NCI-H1436 treated with DMSO at 0.1 percent for 48 hours (cell line): ENCODE data around the gene GRIK4.

ENCODE experiments used
- DNase-seq: peaks from one replicate; lab custom pipeline; 2025; lab: John Stamatoyannopoulos, UW

The GRIK4 gene

GRCh38 chr11:120840661-120841060 lies 329.1 kb downstream of the GRIK4 start:
- DNase-seq = no peak

DNA sequence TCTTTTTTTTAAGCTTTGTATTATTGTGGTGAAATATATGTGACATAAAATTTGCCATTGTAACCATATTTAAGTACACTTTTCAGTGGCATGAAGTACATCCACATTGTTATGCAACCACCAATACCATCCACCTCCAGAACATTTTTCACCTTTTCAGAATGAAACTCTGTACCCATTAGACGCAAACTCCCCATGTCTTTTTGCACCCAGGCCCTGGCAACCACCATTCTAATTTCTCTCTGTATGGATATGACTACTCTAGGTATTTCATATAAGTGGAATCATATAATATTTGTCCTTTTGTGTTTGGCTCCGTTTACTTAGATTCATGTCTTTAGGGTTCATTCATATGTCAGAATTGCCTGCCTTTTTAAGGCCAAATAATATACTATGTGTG lies 329.5 kb downstream of the GRIK4 start:
- DNase-seq = no peak

GRCh38 chr11:120842195-120842594 lies 330.6 kb downstream of the GRIK4 start:
- DNase-seq = no peak

- DNase-seq = no peak
Measured at GRCh38 chr11:120853435-120853834, 341.9 kb downstream of the GRIK4 start.

DNA sequence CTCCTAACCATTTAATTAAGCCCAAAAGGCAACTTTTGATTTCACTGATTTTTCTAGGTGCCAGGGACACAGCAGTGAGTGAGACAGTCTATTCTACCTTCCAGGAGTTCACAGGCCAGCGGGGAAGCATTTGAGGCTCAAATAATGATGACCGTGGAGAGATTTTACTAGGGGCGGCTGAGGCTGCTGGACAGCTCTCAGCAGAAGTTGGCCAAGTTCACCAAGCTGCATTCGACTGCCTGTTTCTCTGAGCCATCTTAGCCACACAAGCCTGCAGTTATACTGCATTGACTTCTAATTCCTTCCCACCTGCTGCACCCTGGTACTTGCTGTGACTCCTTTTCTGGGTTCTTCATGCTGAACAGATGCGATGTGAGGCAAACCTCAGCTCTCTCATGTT lies 343.4 kb downstream of the GRIK4 start:
- DNase-seq = no peak

DNA sequence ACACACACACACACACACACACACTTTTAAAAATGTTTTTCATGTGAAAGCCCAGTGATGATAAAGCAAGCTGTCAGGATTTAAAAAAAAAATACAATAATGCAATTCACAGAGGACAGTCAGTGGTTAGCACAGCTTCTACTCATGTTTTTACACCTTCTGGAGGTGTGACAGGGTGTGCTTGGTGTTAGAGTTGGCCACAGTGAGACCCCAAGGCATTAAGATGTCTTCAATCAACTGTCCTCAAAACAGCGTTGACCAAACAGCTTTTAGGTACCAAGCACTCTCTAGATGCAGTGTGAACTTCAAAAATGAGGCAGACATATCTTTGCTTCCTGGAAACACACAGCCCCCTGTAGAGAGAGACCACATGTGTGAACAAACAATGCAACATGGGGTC lies 346.0 kb downstream of the GRIK4 start:
- DNase-seq = no peak

- DNase-seq = no peak
Measured at GRCh38 chr11:120858740-120859139, 347.2 kb downstream of the GRIK4 start.

- no peak for DNase-seq
Measured at GRCh38 chr11:120859552-120860295, 348.2 kb downstream of the GRIK4 start.

GRCh38 chr11:120863359-120863758 lies 351.8 kb downstream of the GRIK4 start:
- DNase-seq = no peak

GRCh38 chr11:120867024-120867423 lies 355.5 kb downstream of the GRIK4 start:
- no peak for DNase-seq

DNA sequence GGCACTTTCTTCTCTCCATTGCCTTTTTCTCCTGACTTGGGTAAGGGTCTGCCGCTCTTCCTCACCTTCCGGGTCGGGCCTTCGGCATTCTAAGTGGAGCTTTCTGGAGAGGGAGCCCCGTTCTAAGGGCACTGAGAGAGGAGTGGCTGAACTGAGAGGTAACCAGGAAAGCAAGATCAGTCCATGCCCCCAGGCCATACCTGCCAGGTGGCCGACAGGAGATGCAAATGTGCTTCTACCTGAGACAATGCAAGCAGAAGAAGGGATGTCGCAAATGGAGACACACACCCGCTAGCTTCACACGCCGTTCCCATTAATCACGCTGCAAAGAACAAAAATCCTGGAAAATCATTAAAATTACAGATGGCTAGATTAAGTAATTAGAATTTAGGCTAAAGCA lies 356.0 kb downstream of the GRIK4 start:
- no peak for DNase-seq

DNA sequence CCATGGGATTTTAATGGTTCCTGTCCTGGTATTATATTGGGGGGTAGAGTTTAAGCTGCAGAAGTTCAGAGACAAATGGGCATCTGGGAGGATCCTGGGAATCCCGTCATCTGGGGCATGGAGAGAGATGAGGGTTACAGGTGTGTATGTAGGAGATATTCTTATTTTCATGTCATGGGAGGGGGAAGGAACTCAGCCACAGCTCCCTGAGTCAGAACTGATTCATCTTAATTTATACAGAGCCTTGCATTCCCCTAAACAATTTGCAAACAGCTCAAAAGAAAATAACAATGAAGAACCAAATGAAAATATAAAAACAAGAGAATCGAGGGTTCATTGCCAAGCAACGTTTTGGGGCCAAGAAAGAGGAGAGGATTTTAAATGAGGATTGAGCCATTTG lies 356.4 kb downstream of the GRIK4 start:
- no peak for DNase-seq

DNA sequence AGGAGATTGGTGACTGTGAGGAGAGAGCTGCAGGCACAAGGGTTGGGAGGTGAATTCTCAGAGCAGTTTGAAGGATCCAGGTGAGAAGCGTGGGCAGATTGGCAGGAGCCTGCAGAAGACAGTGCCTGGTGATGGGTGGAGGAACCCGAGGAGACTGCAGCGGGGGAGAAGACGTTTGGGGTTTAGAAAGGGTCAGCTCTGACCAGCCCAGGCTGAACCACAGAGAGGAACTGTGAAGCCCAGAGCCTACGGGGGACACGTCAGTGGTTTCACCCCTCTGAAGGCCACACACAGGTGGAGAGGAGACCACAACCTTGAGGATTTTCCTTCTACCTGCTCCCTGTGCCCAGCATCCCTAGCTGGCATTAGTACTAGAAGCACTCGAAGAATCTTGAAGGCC lies 357.5 kb downstream of the GRIK4 start:
- no peak for DNase-seq

DNA sequence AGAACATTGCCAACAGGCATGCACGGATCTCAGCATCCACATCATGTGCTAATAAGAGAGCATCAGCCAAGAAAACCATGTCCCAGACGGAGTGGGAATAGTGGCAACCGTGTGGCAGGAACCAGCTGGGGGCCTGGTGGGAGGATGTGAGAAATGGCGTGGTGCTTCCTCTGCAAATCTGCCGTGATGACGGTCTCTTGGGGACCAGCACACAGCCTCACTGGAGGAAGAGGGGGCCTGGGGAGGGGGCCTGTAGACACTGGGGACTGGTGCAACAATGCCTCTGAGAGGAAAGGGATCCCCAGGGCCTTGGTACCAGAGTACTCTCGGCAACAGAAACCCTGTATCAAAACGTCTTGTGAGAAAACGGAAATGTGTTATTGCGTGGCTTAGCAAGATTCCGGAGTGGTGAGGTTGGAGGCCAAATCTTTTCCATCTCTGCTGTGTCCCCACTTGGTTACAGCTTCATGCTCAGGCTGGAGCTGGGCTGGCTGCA lies 358.0 kb downstream of the GRIK4 start:
- no peak for DNase-seq

GRCh38 chr11:120871194-120871593 lies 359.6 kb downstream of the GRIK4 start:
- no peak for DNase-seq

GRCh38 chr11:120871924-120872323 lies 360.4 kb downstream of the GRIK4 start:
- DNase-seq = no peak

DNA sequence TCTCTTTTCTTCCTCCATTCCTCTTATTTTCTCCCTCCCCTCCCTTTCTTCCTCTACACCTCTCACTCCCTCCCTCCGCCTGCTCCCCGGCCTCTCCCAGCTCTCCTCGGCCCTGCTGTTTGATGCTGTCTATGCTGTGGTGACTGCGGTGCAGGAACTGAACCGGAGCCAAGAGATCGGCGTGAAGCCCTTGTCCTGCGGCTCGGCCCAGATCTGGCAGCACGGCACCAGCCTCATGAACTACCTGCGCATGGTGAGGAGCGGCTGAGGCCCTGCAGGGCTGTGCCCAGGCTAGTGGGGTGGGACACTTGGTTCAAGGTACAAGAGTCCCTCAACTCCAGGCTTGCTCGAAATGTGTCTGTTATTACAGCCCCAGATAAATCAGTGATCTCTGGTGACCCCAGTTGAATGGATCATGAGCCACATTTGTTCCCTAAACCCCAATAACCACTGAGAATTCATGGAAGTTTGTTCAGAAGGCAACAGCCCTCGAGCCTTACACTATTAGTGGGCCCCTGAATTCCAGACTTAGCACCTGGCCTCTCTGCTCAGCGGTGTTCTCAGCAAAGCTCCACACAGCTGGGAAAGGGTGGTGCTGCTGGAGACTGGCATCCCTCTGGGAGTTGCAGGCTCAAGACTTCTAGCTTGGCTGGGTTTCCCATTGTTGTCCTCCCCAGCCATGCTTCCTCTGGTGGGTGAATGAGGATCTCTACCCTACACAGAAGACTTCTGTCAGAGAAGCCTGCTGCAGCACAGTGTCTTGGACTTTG lies 362.6 kb downstream of the GRIK4 start:
- DNase-seq = no peak

GRCh38 chr11:120875986-120876385 lies 364.4 kb downstream of the GRIK4 start:
- DNase-seq = no peak

DNA sequence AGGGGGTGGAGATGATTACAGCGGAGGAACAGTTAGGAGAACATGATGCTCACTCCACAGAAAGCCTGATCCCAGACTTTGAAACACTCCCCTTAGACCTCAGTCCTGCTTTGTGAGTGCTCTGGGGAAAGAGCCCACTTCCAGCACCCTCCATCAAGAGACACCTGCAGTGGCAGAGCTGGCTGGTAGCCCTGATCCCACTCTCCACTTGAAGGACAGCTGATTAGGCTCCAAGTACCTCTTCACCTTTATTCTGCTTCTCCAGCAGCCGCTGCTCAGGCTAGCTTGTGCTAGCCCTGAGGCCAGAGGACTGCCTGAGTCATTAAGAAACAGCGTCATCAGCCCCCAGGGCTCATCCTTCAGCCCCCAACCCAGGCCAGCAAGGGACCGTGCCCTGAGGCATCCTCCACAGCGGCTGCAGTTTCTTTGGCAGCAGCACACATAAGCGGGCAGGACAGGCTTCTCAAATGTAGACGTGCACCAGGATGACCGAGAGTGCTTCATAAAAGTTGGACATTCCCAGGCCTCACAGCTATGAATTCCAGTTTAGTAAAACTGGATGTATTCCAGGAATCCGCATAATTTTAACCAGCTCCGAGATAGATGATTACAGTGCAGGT lies 366.3 kb downstream of the GRIK4 start:
- DNase-seq = no peak

DNA sequence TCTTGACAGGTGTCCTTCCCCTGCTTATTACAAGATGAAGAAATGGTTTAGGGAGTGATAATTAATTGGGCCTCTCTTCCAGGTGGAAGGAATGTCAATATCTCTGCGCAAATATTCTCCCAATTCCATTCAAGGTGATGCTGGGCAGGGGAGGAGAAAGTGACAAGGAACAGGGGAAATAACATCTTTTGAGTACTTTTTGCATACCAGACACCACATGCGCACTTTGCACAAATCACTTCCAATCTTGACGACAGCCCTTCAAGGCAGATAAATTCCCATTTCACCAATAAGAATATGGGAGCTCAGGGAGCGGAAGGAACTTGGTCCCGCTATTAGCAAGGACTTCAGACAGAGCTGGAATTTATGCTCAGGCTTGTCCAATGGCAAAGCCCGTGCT lies 367.2 kb downstream of the GRIK4 start:
- DNase-seq = no peak

DNA sequence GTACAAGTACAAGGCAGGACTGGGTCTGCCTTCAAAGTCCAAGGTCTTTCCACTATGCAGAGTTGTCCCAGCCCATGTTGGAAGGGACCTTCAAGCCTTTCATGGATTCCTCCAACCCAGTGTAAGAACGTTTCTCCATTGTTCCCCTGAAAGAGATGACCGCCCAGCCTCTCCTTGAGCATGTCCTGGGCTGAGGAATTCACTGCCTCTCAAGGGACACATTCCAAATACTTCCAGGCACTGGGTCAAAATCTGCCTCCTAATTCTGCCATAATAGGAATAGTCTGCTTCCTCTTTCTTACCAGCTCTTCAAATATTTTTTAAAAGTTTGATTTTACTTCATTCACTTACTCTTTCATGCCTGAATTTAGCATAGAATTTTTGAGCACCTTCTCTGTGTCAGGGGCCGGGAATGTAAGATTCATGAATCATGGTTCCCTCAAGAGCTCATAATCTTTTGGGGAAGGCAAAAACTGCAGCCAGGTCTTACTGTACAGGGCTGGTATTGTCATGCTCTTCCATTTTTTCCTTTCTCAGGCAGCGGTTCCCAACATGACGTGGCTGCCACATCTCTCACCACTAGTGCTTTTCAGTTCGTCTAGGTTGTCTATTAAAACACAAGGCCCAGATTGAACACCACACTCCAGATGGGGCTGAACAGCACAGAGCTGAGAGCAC lies 369.1 kb downstream of the GRIK4 start:
- DNase-seq = no peak

GRCh38 chr11:120881596-120881995 lies 370.0 kb downstream of the GRIK4 start:
- no peak for DNase-seq
